Measurements from ENCODE around the gene KLHL13. TPM values are rescaled to one million over a fixed set of nuclear protein-coding genes. Genes with fewer than 3 reads are reported as not detected.
"Not testable (repeated sequence)": the region's sequence is repeated elsewhere in the genome, so short reads cannot be mapped to it uniquely, and the experiment has no call there.

KLHL13 gene
- polyA plus RNA-seq, 3 donors, result 1.1 to 3.3 (median 1.3) TPM

DNA sequence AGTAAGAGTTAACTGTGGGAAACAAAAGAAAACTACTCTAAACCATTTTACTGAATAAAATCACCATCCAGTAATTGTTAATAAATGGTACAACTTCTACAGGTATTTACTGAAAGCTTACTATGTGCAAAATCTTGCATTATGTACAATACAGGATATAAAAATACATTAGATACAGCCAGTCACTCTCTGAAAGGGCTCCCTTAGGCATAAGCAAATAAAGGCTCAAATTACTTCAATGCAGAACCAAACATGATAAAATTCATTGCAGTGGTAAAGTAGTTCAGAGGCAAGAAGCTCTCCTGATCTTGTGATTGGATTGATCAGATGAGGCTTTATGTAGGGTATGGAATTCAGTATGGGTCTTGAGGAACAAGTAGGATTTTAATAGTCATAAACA, 100.2 kb downstream of the KLHL13 start:
- no peak overlapping the region for H3K27ac ChIP-seq (ENCODE audit: low read depth, low read length)

GRCh38 chrX:118002417-118002816, 114.2 kb downstream of the KLHL13 start:
- H3K27ac ChIP-seq (ENCODE audit: low read depth, low read length), result not testable (repeated sequence)
- WGBS, 3 donors, result 88 to 100% (median 97%) methylated on average over 6 of the region's 6 CpGs

GRCh38 chrX:118000518-118000917, 116.1 kb downstream of the KLHL13 start:
- no peak overlapping the region for H3K27ac ChIP-seq (ENCODE audit: low read depth, low read length)

DNA sequence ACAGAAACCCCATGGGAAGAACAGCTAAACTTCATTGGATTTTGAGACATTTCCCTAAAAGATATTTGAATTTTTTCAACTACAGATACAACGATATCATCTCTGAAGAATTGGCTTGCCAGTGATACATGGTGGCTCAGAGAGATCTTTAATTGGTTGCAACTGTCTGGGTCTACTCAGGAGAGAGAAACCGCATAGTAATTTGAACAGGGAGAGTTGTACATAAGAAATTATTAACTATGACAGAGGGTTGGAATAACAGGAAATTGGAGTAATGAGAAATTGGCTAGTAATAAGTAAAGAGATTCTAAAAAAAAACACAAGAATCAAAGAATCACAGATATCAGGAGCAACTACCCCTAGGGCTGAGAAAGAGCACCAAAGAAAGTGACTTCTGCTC, 118.4 kb downstream of the KLHL13 start:
- 62 to 92% (median 79%) methylated on average over 2 of the region's 2 CpGs for WGBS, 3 donors
- H3K27ac ChIP-seq (ENCODE audit: low read depth, low read length), result no peak overlapping the region

GRCh38 chrX:117996918-117997480, 119.6 kb downstream of the KLHL13 start:
- WGBS, 3 donors, result 52 to 68% (median 66%) methylated on average over 3 of the region's 3 CpGs
- H3K27ac ChIP-seq (ENCODE audit: low read depth, low read length), result no peak overlapping the region

- no peak overlapping the region for H3K27ac ChIP-seq (ENCODE audit: low read depth, low read length)
- WGBS, 3 donors, result 72 to 92% (median 91%) methylated on average over 4 of the region's 4 CpGs
These were observed 120.2 kb downstream of the KLHL13 start for GRCh38 chrX:117996408-117996807.

DNA sequence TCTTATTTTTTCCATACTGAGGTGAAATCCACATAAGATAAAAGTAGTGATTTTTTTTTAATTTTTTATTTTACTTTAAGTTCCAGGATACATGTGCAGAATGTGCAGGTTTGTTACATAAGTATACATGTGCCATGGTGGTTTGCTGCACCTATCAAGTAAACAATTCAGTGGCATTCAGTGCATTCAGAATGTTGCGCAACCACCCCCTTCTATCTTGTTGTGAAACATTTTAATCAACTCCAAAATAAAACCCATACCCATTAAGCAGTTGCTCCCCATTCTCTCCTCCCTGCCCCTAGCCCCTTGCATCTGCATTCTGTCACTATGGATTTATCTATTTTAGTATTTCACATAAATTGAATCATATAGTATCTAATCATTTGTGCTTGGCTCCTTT, 121.2 kb downstream of the KLHL13 start:
- H3K27ac ChIP-seq (ENCODE audit: low read depth, low read length), result no peak overlapping the region
- WGBS, 3 donors, result 80 to 96% (median 90%) methylated on average over 1 of the region's 1 CpG

DNA sequence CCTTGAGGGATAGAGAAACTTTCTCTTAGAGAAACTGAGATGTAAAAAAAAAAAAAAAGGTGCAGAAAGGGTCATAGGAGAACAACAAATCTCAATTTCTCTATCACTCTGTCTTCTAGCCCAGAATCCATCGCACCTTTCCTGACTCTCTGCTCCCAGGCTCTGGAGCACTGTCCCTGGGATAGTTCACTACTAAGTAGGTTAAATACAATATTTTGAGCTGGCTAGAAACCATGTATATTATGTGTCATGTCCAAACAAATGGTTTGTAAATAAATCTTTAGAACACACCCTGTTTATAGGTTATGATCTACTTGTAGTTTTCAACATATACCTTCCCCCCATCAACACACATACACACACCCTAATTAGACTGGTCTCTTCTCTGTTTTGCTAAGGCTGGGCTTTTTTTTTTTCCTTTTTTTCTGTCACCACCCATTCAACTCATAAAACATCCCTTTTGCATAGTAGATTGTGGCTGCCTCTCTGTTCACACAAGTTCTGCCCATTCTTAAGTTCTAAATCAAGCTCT, 124.4 kb downstream of the KLHL13 start:
- H3K27ac ChIP-seq (ENCODE audit: low read depth, low read length), result no peak overlapping the region
- WGBS, 3 donors, result 71 to 100% (median 96%) methylated on average over 1 of the region's 1 CpG

- no peak overlapping the region for H3K27ac ChIP-seq (ENCODE audit: low read depth, low read length)
- WGBS, 3 donors, result 73 to 88% (median 83%) methylated on average over 3 of the region's 3 CpGs
These were observed 126.2 kb downstream of the KLHL13 start for GRCh38 chrX:117990438-117990837.

DNA sequence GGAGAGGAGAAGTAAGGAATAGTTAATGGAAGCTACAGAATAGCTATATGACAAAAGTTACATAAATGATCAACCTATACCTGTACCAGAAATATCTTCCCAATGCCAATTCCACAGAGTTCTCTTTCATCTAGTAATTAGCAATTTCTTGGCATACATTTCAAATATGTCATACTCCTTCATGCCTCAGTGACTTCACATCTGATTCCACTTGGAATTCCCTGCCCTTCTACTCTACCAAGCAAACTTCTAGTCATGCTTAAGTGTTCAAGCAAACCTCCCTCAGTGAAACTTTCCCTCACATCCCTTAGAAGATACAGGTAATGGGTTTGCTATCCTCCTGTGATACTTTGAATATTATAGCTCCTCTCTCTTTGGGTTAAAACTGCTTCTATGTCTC, 127.1 kb downstream of the KLHL13 start:
- H3K27ac ChIP-seq (ENCODE audit: low read depth, low read length), result no peak overlapping the region

- 18 to 83% (median 74%) methylated on average over 2 of the region's 2 CpGs for WGBS, 3 donors
- no peak overlapping the region for H3K27ac ChIP-seq (ENCODE audit: low read depth, low read length)
These were observed 129.2 kb downstream of the KLHL13 start for GRCh38 chrX:117987373-117987772.

- 18 to 80% (median 55%) methylated on average over 1 of the region's 1 CpG for WGBS, 3 donors
- H3K27ac ChIP-seq (ENCODE audit: low read depth, low read length), result no peak overlapping the region
These were observed 131.4 kb downstream of the KLHL13 start for GRCh38 chrX:117985241-117985640.

DNA sequence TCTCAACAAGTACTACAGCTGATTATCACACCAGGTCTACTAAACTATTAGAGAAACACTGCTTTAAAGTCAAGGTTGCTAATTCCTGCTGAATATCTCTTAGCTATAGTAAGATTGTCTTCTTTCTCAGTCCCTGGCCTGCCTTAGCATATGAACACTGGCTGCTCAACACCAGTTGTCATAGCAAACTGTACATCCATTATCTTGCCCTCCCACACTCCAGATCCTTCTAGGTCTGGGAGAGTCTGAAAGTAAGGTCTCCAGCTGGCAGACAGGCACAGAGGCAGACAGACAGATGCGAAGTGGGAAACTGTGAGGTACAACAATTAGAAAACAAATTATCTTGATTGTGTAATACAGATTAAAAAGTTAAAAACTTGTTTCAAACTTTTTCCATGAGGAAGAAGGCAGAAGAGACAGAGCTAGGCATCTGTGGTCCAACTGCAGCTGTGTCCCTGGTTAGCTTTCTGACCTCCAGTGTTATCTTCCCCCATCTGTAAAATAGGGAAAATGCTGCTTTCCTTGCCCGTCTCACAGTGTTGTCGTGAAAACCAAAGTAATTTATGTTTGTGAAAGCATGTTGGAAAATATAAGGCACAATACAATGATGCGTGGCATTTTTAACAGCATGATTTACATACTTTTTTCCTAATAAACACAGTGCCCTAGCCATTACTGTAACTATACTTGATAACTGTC, 133.8 kb downstream of the KLHL13 start:
- no peak overlapping the region for H3K27ac ChIP-seq (ENCODE audit: low read depth, low read length)
- 57 to 79% (median 64%) methylated on average over 4 of the region's 4 CpGs for WGBS, 3 donors

DNA sequence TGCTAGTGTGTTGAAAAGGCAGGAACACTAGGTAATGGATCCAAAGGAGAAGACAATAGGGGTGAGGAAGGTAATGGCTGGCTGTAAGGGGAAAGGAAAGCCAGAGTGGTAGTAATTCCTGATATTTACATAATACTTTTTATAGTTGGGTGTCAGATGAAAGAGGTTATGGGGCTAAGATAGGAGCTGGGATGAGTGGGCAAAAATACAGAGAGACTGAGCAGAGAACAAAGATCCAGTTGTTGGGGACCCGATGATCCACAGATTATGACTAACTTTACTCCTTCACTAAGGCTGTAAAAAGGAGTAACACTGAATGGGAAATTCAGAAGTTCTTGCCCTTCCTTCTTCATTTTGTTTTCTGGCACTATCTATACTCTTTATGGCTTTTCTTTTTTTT, 138.2 kb downstream of the KLHL13 start:
- no peak overlapping the region for H3K27ac ChIP-seq (ENCODE audit: low read depth, low read length)
- 92 to 100% (median 93%) methylated on average over 1 of the region's 1 CpG for WGBS, 3 donors

DNA sequence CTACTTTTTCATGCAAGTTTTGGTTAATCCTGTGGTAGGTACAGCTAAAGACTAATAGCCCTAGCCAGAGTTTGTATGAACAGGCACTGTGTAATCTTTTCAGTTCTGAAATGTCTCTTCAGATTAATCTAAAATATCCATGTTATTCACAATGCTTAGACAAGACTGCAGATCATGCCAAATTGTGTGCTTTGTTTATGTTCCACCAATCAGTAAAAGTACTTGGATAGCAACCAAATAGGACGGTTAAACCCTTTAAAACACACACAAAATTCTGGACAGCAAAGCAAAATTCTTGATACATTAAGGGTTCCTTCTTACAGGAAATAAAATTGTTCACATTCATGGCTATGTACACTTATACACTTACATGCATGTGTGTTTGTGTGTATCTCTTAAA, 139.1 kb downstream of the KLHL13 start:
- WGBS, 3 donors, result 19 to 67% (median 40%) methylated on average over 1 of the region's 1 CpG
- no peak overlapping the region for H3K27ac ChIP-seq (ENCODE audit: low read depth, low read length)

GRCh38 chrX:117973110-117973807, 143.4 kb downstream of the KLHL13 start:
- no peak overlapping the region for H3K27ac ChIP-seq (ENCODE audit: low read depth, low read length)
- 54 to 72% (median 58%) methylated on average over 4 of the region's 4 CpGs for WGBS, 3 donors

DNA sequence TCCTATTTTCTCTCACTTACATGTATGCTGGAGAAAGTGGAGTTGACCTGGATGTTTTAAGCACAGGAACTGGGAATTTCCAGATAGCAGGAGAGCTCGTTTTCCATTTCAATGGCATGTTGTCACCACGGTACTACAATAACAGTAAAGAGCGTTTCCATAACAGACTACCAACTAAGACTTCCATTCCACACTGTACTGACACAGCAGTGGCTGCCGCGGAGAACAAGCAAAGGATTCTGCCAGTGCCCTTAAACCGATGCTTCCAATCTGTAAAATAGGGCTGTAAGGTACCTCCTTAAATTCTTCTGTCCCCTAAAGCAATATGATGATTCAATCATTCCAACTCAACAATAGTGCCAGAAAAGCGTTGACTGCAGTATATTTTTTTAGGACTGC, 143.9 kb downstream of the KLHL13 start:
- no peak overlapping the region for H3K27ac ChIP-seq (ENCODE audit: low read depth, low read length)
- 50 to 65% (median 60%) methylated on average over 7 of the region's 7 CpGs for WGBS, 3 donors

DNA sequence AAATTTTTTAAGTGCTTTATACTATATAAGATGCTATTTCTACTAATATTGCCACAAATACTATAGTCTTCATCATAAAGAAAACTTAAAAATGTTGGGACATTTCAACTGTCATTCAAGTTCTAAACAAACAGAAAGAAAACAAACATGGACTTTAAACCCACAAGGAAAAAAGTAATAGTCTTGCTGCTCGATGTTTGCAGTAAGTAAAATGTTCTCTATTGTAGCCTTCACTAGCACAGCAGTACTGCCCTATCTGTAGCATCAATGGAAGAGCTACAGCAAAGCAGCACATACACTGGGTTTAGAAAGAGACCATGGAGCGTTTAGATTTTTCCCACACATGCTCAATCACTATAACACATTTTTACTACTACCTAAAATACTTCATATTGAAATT, 146.8 kb downstream of the KLHL13 start:
- H3K27ac ChIP-seq (ENCODE audit: low read depth, low read length), result no peak overlapping the region
- 40 to 94% (median 60%) methylated on average over 2 of the region's 2 CpGs for WGBS, 3 donors

GRCh38 chrX:117969328-117969727, 147.3 kb downstream of the KLHL13 start:
- H3K27ac ChIP-seq (ENCODE audit: low read depth, low read length), result no peak overlapping the region

GRCh38 chrX:117959045-117959444, 157.6 kb downstream of the KLHL13 start:
- WGBS, 3 donors, result 76 to 95% (median 92%) methylated on average over 4 of the region's 4 CpGs
- H3K27ac ChIP-seq (ENCODE audit: low read depth, low read length), result no peak overlapping the region

Data from adipose tissue (tissue), 3 donors.